ENCODE data around the gene PAX7.
"Not testable (repeated sequence)": the region's sequence is repeated elsewhere in the genome, so short reads cannot be mapped to it uniquely, and the experiment has no call there.

The PAX7 gene

GRCh38 chr1:18734461-18735223, 104.0 kb downstream of the PAX7 start:
- no peak for DNase-seq

GRCh38 chr1:18735224-18735997, 104.8 kb downstream of the PAX7 start:
- no peak for DNase-seq

- DNase-seq = no peak
These were observed 106.3 kb downstream of the PAX7 start for GRCh38 chr1:18736958-18737357.

- no peak for DNase-seq
These were observed 107.5 kb downstream of the PAX7 start for GRCh38 chr1:18738126-18738525.

- no peak for DNase-seq
These were observed 108.0 kb downstream of the PAX7 start for GRCh38 chr1:18738617-18739016.

GRCh38 chr1:18739408-18739807, 108.8 kb downstream of the PAX7 start:
- no peak for DNase-seq

GRCh38 chr1:18739897-18740296, 109.3 kb downstream of the PAX7 start:
- no peak for DNase-seq

GRCh38 chr1:18740617-18741016, 110.0 kb downstream of the PAX7 start:
- no peak for DNase-seq

GRCh38 chr1:18743233-18743632, 112.6 kb downstream of the PAX7 start:
- no peak for DNase-seq

- not testable (repeated sequence) for DNase-seq
These were observed 113.7 kb downstream of the PAX7 start for GRCh38 chr1:18744381-18744780.

- no peak for DNase-seq
These were observed 116.3 kb downstream of the PAX7 start for GRCh38 chr1:18746981-18747380.

- DNase-seq = no peak
These were observed 117.0 kb downstream of the PAX7 start for GRCh38 chr1:18747671-18748070.

GRCh38 chr1:18748435-18748834, 117.8 kb downstream of the PAX7 start:
- DNase-seq = no peak

GRCh38 chr1:18749569-18749968, 118.9 kb downstream of the PAX7 start:
- DNase-seq = no peak

GRCh38 chr1:18750600-18750999, 120.0 kb downstream of the PAX7 start:
- DNase-seq = no peak

GRCh38 chr1:18751425-18751824, 120.8 kb downstream of the PAX7 start:
- no peak for DNase-seq

- DNase-seq = no peak
These were observed 121.8 kb downstream of the PAX7 start for GRCh38 chr1:18752409-18752808.

GRCh38 chr1:18760156-18760555, 129.5 kb downstream of the PAX7 start:
- no peak for DNase-seq

GRCh38 chr1:18761948-18762840, 131.5 kb downstream of the PAX7 start:
- no peak for DNase-seq

GRCh38 chr1:18764362-18764761, 133.7 kb downstream of the PAX7 start:
- DNase-seq = no peak

- no peak for DNase-seq
These were observed 135.1 kb downstream of the PAX7 start for GRCh38 chr1:18765725-18766124.

- DNase-seq = no peak
These were observed 135.7 kb downstream of the PAX7 start for GRCh38 chr1:18766328-18766727.

GRCh38 chr1:18767576-18767975, 136.9 kb downstream of the PAX7 start:
- DNase-seq = not testable (repeated sequence)

Data from NCI-H2107 (cell line).